ENCODE data around the gene MICA. TPM values are rescaled to one million over a fixed set of nuclear protein-coding genes. Genes with fewer than 3 reads are reported as not detected.
A peak's percentile ranks its signal among the peaks of the same experiment; 100 is the strongest.

The MICA gene
- polyA plus RNA-seq, 3 donors, result 5.6 to 16.5 (median 6.9) TPM

GRCh38 chr6:31450751-31451150 is 47.4 kb downstream of the MICA start:
- H3K36me3 Mint-ChIP-seq, result no peaks in the 10 kb centered on the region
- H4K20me1 ChIP-seq (ENCODE audit: insufficient read depth, low read length), result no peaks in the 10 kb centered on the region
- H3K4me1 Mint-ChIP-seq, result peaks cover 7% of the 10 kb centered on the region
- WGBS (ENCODE audit: insufficient coverage), result no CpG with 5 or more reads among the region's 4 CpGs
- intact Hi-C loops (cut with micrococcal nuclease), result no loop called here
- no peak for TF ChIP-seq CTCF (IDR thresholded peaks at IDR 0.05)
- no peaks in the 10 kb centered on the region for H3K79me2 ChIP-seq (ENCODE audit: insufficient read depth, low read length)
- H3K9me3 ChIP-seq (replicated peaks in 1 of 2; ENCODE audit: control insufficient read depth in 1 of 2, insufficient read depth in 1 of 2, low read length in 2 of 2), result peaks cover 4 to 13% of the 10 kb centered on the region in 2 donors
- no peak overlapping the region for H3K27ac ChIP-seq (ENCODE audit: low read depth in 1 of 2, low read length in 2 of 2)
- peaks cover 4 to 15% (median 5%) of the 10 kb centered on the region in 3 donors for H3K27me3 Mint-ChIP-seq (ENCODE audit: low read depth in 3 of 3)
- peaks cover 0 to 4% of the 10 kb centered on the region in 2 donors for H3K4me1 ChIP-seq (ENCODE audit: control insufficient read depth in 1 of 2, insufficient read depth in 2 of 2, low read length in 2 of 2)
- H2AFZ ChIP-seq (ENCODE audit: insufficient read depth, low read depth, low read length, poor library complexity, severe bottlenecking), result no peak overlapping the region
- H3K4me2 ChIP-seq (replicated peaks; ENCODE audit: extremely low read depth, low read length, poor library complexity, severe bottlenecking), result no peak overlapping the region
- H3K4me3 Mint-ChIP-seq, result no peak overlapping the region
- peaks cover 0 to 5% of the 10 kb centered on the region in 2 donors for H3K27me3 ChIP-seq (ENCODE audit: control insufficient read depth in 2 of 2, insufficient read depth in 2 of 2, low read length in 2 of 2)
- peak in 2 of 3 donors; percentile 37 to 71 for DNase-seq
- H3K36me3 ChIP-seq (replicated peaks in 1 of 2; ENCODE audit: control insufficient read depth in 1 of 2, insufficient read depth in 2 of 2, low read length in 2 of 2), result no peaks in the 10 kb centered on the region
- peaks cover 0 to 34% (median 18%) of the 10 kb centered on the region in 7 donors for H3K9me3 Mint-ChIP-seq
- H3K4me3 ChIP-seq (replicated peaks in 1 of 3; ENCODE audit: low read depth in 2 of 3, low read length in 3 of 3), result no peak overlapping the region
- H3K27ac Mint-ChIP-seq, result peak overlapping the region in 1 of 7 donors; percentile 19
- no peak overlapping the region for H3K9ac ChIP-seq (ENCODE audit: insufficient read depth, low read length, poor library complexity, severe bottlenecking)

DNA sequence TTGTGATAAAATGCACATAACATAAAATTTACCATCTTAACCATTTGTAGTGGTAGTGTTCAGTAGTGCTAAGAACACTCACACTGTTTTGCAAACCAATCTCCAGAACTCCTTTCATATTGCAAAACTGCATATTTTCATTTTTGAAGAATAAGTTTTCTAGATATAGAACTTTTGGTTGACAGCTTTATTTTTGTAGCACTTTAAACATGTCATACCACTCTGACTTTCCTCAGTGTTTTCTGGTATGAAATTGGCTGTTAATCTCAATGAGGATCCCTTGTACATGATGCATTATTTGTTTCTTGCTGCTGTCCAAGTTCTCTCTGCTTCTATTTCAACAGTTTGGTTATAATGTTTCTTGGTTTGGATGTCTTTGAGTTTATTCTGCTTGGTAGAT is 49.5 kb downstream of the MICA start:
- no peaks in the 10 kb centered on the region for H3K36me3 Mint-ChIP-seq
- peaks cover 2 to 5% of the 10 kb centered on the region in 2 donors for H3K27me3 ChIP-seq (ENCODE audit: control insufficient read depth in 2 of 2, insufficient read depth in 2 of 2, low read length in 2 of 2)
- H3K9me3 ChIP-seq (replicated peaks in 1 of 2; ENCODE audit: control insufficient read depth in 1 of 2, insufficient read depth in 1 of 2, low read length in 2 of 2), result peaks cover 4 to 13% of the 10 kb centered on the region in 2 donors
- H2AFZ ChIP-seq (ENCODE audit: insufficient read depth, low read depth, low read length, poor library complexity, severe bottlenecking), result no peak overlapping the region
- H3K27ac ChIP-seq (ENCODE audit: low read depth in 1 of 2, low read length in 2 of 2), result peak overlapping the region in 1 of 2 donors; percentile 52
- peaks cover 7% of the 10 kb centered on the region for H3K4me1 Mint-ChIP-seq
- H3K9me3 Mint-ChIP-seq, result peaks cover 0 to 34% (median 18%) of the 10 kb centered on the region in 7 donors
- no peak overlapping the region for H3K4me3 Mint-ChIP-seq
- H3K79me2 ChIP-seq (ENCODE audit: insufficient read depth, low read length), result no peaks in the 10 kb centered on the region
- DNase-seq, result no peak
- no peak for TF ChIP-seq CTCF (IDR thresholded peaks at IDR 0.05)
- no peaks in the 10 kb centered on the region for H3K36me3 ChIP-seq (replicated peaks in 1 of 2; ENCODE audit: control insufficient read depth in 1 of 2, insufficient read depth in 2 of 2, low read length in 2 of 2)
- peak overlapping the region in 6 of 7 donors; percentile 64 to 85 (median 76) for H3K27ac Mint-ChIP-seq
- no peak overlapping the region for H3K4me3 ChIP-seq (replicated peaks in 1 of 3; ENCODE audit: low read depth in 2 of 3, low read length in 3 of 3)
- H3K4me1 ChIP-seq (ENCODE audit: control insufficient read depth in 1 of 2, insufficient read depth in 2 of 2, low read length in 2 of 2), result peaks cover 0 to 4% of the 10 kb centered on the region in 2 donors
- H4K20me1 ChIP-seq (ENCODE audit: insufficient read depth, low read length), result no peaks in the 10 kb centered on the region
- intact Hi-C loops (cut with micrococcal nuclease), result no loop called here
- H3K27me3 Mint-ChIP-seq (ENCODE audit: low read depth in 3 of 3), result peaks cover 0 to 8% (median 1%) of the 10 kb centered on the region in 3 donors
- H3K4me2 ChIP-seq (replicated peaks; ENCODE audit: extremely low read depth, low read length, poor library complexity, severe bottlenecking), result no peak overlapping the region
- H3K9ac ChIP-seq (ENCODE audit: insufficient read depth, low read length, poor library complexity, severe bottlenecking), result no peak overlapping the region
